GM18907 (cell line): ENCODE data around the gene COPZ1.

ENCODE experiments used
- ATAC-seq: cut with Tn5 transposase; IDR thresholded peaks from one replicate; pipeline ENCODE4 v1.9.1; 2021; ENCODE audit warnings: mild to moderate bottlenecking, moderate library complexity; ENCODE audit not compliant: unreplicated experiment

Gene COPZ1

DNA sequence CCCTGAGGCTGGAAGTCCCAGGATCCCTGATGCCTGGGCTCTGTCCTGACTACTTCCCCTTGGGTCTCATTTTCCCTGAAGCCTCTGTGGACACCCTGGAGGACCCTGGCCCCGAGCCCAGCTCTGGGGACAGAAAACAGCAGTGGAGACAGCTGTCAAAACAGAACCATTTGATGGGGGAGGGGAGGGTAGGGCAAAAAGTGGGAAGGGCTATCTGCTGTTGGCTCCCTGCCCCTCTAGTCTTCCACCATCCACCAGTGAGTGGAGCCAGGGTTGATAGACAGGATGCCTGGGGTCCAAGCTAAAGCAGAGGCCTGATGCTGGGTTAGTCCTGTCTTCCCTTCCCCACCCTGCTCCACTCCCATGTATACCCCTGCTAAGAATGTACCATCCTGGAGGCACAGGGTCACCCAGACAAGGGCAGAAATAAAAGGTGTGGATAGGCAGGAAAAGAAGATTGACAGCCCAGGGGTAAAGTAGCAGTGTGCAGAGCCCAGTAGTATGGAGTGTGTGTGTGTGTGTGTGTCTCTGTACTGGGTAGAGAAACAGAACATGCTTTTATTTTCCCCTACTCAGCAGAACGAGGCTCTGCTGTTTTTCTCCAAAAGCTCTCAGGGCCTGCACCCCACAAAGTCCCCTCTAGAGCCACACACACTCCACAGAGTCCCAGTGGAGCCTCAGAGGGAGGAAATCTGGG lies 49.8 kb downstream of the COPZ1 start:
- no peak for ATAC-seq

GRCh38 chr12:54375259-54375579 lies 50.3 kb downstream of the COPZ1 start:
- no peak for ATAC-seq

GRCh38 chr12:54376596-54376995 lies 51.7 kb downstream of the COPZ1 start:
- ATAC-seq: no peak

DNA sequence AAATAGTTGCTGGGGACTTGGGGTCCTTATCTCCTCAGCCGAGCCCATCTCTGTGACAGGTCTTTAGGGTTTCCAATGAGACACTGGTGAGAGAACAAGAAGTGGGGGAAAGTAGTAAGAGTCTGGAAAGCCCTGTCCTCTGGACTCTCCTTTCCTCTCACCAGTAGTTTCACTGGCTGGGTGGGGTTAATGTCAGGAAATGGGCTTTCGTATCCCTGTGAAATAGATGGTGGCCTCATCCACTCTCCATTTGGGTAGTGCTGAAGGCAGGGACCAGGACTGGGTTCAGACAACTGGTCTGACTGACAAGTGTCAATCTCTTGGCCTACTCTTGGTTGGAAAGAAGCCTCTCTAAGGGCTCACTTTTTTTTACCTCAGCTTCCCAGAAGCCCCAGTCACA lies 52.1 kb downstream of the COPZ1 start:
- no peak for ATAC-seq

DNA sequence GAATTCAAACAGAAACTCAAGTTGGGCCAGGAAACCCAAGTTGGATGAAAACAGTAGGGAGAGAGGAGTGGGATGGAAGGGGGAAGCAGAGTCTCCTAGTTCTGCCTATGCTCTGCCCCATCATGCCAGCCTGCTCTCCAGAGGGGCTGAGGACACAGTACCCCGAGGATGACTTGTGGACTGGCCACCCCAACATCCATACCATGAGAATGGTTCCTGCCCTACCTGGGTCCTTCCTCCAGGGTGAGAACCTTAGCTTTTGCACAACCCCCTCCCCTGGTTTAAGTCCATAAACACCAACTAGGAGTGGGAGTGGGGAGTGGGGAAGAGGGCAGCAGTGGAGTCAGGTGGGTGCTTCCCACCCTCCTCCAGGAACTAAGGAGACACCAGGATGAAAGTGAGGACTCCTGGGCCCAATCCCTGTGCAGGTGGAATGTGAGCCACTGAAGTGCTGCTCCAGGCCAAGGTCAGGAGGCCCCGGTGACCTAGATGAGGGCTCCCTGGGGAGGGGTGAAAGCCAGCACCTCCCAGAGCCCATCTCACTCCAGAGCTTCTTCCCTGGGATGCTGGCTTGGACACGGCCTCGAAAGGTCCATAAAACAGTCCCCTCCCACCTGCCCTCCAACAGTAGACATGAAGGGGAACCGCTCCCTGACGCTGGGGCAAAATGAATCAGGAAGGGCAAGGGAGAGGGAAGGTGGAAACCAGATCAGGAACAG lies 53.0 kb downstream of the COPZ1 start:
- no peak for ATAC-seq

GRCh38 chr12:54378796-54379397 lies 54.0 kb downstream of the COPZ1 start:
- no peak for ATAC-seq

DNA sequence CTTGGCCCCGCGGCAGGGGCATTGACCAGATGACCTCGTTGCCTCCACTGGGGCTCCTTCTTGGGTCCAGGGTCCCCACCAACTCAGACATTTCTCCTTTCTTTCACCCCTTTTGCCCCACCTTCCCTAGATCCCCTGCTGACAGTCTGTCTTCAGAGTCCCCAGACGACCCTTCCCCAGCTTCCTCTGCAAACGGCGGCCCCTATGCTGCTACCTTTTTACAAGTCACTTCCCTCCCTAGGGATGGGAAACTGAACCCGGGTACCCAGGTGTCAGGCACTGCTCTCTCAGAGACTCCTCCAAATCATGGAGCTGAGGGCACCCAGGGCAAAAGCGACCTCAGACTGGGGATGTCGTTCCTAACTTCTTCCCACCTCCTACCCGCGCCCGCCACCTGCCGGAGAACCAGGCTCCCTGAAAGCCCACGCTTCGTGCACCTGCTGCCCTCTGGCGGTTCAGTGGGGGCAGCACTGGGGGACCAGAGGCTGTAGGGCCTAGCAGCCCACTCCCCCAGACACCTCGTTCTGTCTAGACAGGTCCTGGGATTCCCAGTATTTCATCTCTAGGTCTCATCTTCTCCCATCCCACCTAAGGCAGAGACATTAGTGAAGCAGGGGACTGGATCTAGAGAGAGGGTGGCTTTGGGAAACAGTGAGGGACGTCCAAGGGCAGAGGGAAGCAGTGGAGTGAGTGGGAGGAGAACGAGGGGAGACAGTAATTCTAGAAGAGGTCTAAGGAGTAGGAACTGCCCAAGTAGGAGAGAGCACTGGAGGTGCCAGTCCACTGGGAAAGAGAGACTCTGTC lies 54.7 kb downstream of the COPZ1 start:
- ATAC-seq: peak; percentile 82

DNA sequence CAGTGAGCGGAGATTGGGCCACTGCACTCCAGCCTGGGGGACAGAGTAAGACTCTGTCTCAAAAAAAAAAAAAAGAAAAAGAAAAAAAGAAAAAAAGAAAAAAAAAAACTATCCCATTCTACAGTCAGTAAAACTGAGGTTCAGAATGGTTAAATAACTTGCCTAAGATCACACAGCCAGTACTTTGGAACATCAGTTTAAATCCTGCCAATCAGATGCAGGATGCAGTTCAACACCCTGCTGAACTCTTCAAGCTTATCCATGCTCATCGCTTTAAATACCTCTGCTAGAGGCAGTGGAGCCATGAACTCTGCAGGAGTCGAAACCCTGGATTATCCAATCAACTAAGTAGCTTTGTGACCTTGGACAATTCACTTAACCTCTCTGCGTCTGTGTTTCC lies 56.2 kb downstream of the COPZ1 start:
- ATAC-seq: no peak

DNA sequence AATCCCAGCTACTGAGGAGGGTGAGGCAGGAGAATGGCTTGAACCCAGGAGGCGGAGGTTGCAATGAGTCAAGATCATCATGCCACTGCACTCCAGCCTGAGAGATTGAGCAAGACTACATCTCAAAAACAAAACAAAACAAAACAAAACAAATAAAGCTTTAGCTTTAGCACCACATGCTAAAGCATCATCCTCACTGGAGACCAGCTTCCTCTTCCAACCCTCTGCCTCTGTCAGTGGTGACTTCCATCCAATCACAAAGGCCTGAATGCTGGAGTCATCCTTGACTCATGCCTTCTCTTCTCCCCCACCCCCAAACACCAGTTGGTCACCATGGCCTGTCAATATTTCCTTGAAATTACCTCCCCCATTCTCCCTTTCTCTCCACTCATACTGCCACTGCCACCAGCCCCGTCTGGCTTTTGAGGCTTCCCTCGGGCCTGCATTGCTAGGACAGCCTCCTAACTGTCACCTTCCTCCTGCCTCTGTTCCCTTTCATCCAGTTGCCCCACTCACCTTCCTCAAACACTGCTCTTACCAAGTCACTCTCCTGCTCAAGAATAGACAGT lies 58.2 kb downstream of the COPZ1 start:
- ATAC-seq: no peak

GRCh38 chr12:54384591-54385041 lies 59.7 kb downstream of the COPZ1 start, which contains the start of gene ZNF385A:
ZNF385A (minus strand) TSS chr12:54384733; CDS start chr12:54384514, 219 bp downstream.
- peak; percentile 42 for ATAC-seq

- peak; percentile 55 for ATAC-seq
These were observed 60.5 kb downstream of the COPZ1 start for GRCh38 chr12:54385251-54385914.

DNA sequence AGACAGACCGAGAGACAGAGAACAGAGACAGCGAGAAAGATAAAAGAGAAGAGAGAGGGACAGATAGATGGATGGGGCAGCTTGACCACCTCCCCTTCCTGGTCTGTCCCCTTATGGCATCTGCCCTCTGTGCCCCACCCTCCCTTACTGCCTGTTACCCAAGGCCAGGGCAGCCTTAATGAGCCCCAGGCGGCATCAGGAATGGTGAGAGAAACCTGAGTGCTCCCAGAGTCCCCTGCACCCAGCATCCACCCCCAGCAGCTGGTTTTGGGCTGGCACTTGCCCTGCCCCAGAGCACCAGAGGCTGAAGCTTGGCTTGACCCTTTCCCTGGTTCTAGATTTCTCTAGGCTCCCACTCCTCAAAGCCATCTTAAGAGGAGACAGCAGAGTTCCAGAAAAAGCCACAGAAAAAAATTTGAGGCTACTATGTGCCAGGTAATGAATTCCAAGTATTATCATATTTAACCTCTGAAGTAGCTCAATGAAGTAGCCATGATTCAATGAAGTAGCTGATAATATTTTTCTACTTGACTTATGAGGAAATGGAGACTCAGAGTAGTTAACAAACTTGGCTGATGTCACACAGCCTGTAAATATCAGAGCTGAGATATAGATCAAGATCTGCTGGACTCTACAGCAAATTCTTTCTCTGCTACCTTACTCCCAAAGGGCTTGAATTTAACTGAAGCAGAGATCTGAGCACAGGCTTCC lies 61.6 kb downstream of the COPZ1 start:
- ATAC-seq: no peak

- no peak for ATAC-seq
These were observed 62.2 kb downstream of the COPZ1 start for GRCh38 chr12:54387114-54387467.

- ATAC-seq: no peak
These were observed 63.6 kb downstream of the COPZ1 start for GRCh38 chr12:54388237-54389133.

GRCh38 chr12:54389134-54389508 lies 64.2 kb downstream of the COPZ1 start:
- no peak for ATAC-seq

GRCh38 chr12:54389607-54390175 lies 64.8 kb downstream of the COPZ1 start:
- no peak for ATAC-seq

- no peak for ATAC-seq
These were observed 65.3 kb downstream of the COPZ1 start for GRCh38 chr12:54390176-54390667.
